Measurements from ENCODE around the gene KRTAP12-4.

GRCh38 chr21:44664691-44665090, 10.2 kb upstream of the KRTAP12-4 start:
- TF ChIP-seq CTCF (IDR thresholded peaks at IDR 0.05; ENCODE audit: extremely low read depth in 1 of 2, insufficient read depth in 1 of 2, low read depth in 1 of 2, low read length in 2 of 2) (no peak), GATA2 (IDR thresholded peaks at IDR 0.05; ENCODE audit: insufficient read depth, insufficient read length, low read depth, low read length) (no peak), POLR2A (IDR thresholded peaks at IDR 0.05; ENCODE audit: low read depth, low read length) (no peak), EZH2 (IDR thresholded peaks at IDR 0.05; ENCODE audit: borderline replicate concordance, low read depth, low read length, severe bottlenecking) (no peak)
